ENCODE measurements around the gene SAG. TPM values are rescaled to one million over a fixed set of nuclear protein-coding genes. Genes with fewer than 3 reads are reported as not detected.

The SAG gene
- total RNA-seq, 2 experiments from 2014 or later = 0.32 TPM; not detected in 1

DNA sequence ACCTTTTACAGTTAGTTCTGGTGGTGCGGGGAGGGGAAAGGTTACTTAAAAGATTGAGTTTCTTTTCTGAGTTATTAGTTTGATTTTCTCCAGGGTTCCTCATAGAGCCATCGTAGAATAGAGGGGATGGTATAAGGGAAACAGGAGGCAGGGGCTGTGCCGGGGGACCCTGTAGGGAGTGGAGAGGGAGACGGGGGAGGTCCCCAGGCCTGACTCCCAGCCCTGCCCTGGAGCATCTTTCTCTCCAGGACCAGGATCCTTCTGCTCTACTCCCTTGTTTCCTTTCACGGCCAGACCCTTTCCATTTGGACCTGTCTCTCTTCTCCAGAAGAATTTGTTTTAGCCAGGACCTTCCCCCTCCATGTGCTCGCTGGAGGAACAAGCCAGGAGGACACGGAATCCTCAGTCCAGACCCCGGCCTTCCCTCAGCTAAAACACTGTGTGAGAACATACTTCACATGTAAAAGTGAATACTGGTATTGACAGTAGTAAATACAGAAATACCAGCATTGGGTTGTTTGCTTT is 82.0 kb downstream of the SAG start:
- Histone ChIP-seq H3K9me3 (ENCODE audit: low read length) (no peaks in the 10 kb centered on the region), H4K20me1 (ENCODE audit: insufficient read depth, low read length) (no peaks in the 10 kb centered on the region; the same call in 1 of the 2 replicates), H3K79me2 (ENCODE audit: insufficient read depth, low read depth, low read length) (peaks cover 25% of the 10 kb centered on the region; the same call in 1 of the 2 replicates), H3K36me3 (ENCODE audit: insufficient read depth, low read length) (peaks cover 59% of the 10 kb centered on the region), H3K4me2 (ENCODE audit: low read length) (no peak overlapping the region), H3K9me2 (ENCODE audit: insufficient read depth, low read length) (no peaks in the 10 kb centered on the region), H3K4me1 (ENCODE audit: insufficient read depth, low read length, poor library complexity, severe bottlenecking) (peaks cover 31% of the 10 kb centered on the region), H3K4me3 (ENCODE audit: low read depth, low read length, poor library complexity, severe bottlenecking) (no peak overlapping the region), H2AFZ (ENCODE audit: low read length) (no peak overlapping the region), H3K27ac (ENCODE audit: low read depth, low read length, poor library complexity, severe bottlenecking) (no peak overlapping the region)
- CTCF ChIA-PET (ENCODE audit: unreplicated experiment) = interaction anchor here (1.0 kb wide), 1 partner anchor 29 kb away, joined by 3 read pairs; no protein-coding TSS in a partner anchor
- TF ChIP-seq, protein P1, sequence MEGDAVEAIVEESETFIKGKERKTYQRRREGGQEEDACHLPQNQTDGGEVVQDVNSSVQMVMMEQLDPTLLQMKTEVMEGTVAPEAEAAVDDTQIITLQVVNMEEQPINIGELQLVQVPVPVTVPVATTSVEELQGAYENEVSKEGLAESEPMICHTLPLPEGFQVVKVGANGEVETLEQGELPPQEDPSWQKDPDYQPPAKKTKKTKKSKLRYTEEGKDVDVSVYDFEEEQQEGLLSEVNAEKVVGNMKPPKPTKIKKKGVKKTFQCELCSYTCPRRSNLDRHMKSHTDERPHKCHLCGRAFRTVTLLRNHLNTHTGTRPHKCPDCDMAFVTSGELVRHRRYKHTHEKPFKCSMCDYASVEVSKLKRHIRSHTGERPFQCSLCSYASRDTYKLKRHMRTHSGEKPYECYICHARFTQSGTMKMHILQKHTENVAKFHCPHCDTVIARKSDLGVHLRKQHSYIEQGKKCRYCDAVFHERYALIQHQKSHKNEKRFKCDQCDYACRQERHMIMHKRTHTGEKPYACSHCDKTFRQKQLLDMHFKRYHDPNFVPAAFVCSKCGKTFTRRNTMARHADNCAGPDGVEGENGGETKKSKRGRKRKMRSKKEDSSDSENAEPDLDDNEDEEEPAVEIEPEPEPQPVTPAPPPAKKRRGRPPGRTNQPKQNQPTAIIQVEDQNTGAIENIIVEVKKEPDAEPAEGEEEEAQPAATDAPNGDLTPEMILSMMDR (conservative IDR thresholded peaks at IDR 0.05; ENCODE audit: low read length) = no peak
- TF ChIP-seq EZH2phosphoT487 (IDR thresholded peaks at IDR 0.05; ENCODE audit: borderline replicate concordance, low read depth, low read length) = no peak
- POLR2A ChIA-PET = no interaction called here
- intact Hi-C loops (cut with micrococcal nuclease; ENCODE audit: unreplicated experiment) = no loop called here
- no peak for DNase-seq (ENCODE audit: low spot score)
- no TSS peak for BruUV-seq (replicated peaks)

DNA sequence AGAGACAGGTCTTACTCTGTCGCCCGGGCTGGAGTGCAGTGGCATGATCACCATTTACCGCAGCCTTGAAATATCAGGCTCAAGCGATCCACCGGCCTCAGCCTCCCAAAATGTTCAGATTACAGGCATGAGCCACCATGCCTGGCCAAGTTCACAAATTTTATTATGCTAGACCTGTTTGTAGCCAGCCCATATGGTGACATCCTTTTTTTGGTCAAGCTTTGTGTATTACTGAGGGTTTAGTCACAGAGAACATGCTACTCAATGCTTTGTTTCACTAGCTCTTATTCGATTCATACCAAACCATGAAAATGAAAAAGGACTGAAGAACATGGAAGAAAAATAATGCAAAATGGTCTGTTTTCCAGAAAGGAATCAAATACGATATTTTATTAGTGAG is 88.1 kb downstream of the SAG start:
- H3K27ac ChIP-seq (ENCODE audit: low read depth, low read length, poor library complexity, severe bottlenecking) = no peak overlapping the region
- ChIA-PET CTCF (ENCODE audit: unreplicated experiment) (no interaction called here), POLR2A (interaction anchor here (1.1 kb wide), 1 partner anchor 39 kb away, joined by 4 read pairs; no protein-coding TSS in a partner anchor)
- intact Hi-C loops (cut with micrococcal nuclease; ENCODE audit: unreplicated experiment) = no loop called here
- no peaks in the 10 kb centered on the region for H3K9me3 ChIP-seq (ENCODE audit: low read length)
- TF ChIP-seq EZH2phosphoT487 (IDR thresholded peaks at IDR 0.05; ENCODE audit: borderline replicate concordance, low read depth, low read length) = no peak
- TF ChIP-seq, protein P1 (conservative IDR thresholded peaks at IDR 0.05; ENCODE audit: low read length) = no peak
- H4K20me1 ChIP-seq (ENCODE audit: insufficient read depth, low read length) = no peaks in the 10 kb centered on the region
- H3K4me3 ChIP-seq (ENCODE audit: low read depth, low read length, poor library complexity, severe bottlenecking) = no peak overlapping the region
- H2AFZ ChIP-seq (ENCODE audit: low read length) = no peak overlapping the region
- no peak for DNase-seq (ENCODE audit: low spot score)
- H3K4me1 ChIP-seq (ENCODE audit: insufficient read depth, low read length, poor library complexity, severe bottlenecking) = peaks cover 9% of the 10 kb centered on the region
- H3K4me2 ChIP-seq (ENCODE audit: low read length) = no peak overlapping the region
- no peaks in the 10 kb centered on the region for H3K9me2 ChIP-seq (ENCODE audit: insufficient read depth, low read length)
- peaks cover 58% of the 10 kb centered on the region for H3K36me3 ChIP-seq (ENCODE audit: insufficient read depth, low read length)
- no TSS peak for BruUV-seq (replicated peaks)
- H3K79me2 ChIP-seq (ENCODE audit: insufficient read depth, low read depth, low read length) = no peaks in the 10 kb centered on the region

Small RNA genes lying within 50 kb of the gene (small RNA-seq; reads per million reads assigned to genes)
- gene RF00019 (not detected), gene SCARNA5 (24.9 reads per million, percentile 97 among the genes with 10 or more reads in this experiment), gene SCARNA6 (17.6 reads per million, percentile 97 among the genes with 10 or more reads in this experiment)

Other genes with a start within 250 kb of the SAG start
- 68.3 and 79.5 TPM in 2 replicates for gene INPP5D, start 247.5 kb upstream of the SAG start, total RNA-seq (2014; rRNA removed; shearing (Covaris generic))
- gene INPP5D, start 247.5 kb upstream of the SAG start, total RNA-seq (2022) = 92.6 and 109 TPM in 2 replicates
- 42.5 and 44.9 TPM in 2 replicates for gene ATG16L1, start 56.1 kb upstream of the SAG start, total RNA-seq (2014; rRNA removed; shearing (Covaris generic))
- gene ATG16L1, start 56.1 kb upstream of the SAG start, total RNA-seq (2022) = 31.8 and 36.2 TPM in 2 replicates
- 51.3 and 62.9 TPM in 2 replicates for gene DGKD, start 46.7 kb downstream of the SAG start, total RNA-seq (2014; rRNA removed; shearing (Covaris generic))
- gene DGKD, start 46.7 kb downstream of the SAG start, total RNA-seq (2022) = 271 and 305 TPM in 2 replicates

Measured in OCI-LY7 (cell line).